ENCODE results near the gene DPYD.
A peak's percentile ranks its signal among the peaks of the same experiment; 100 is the strongest.

Gene DPYD

GRCh38 chr1:97849345-97850340 is 71.2 kb downstream of the DPYD start:
- DNase-seq: no peak

GRCh38 chr1:97845805-97846204 is 75.0 kb downstream of the DPYD start:
- Mint-ChIP-seq H3K27me3 (no peaks in the 10 kb centered on the region), H3K27ac (no peak overlapping the region), H3K9me3 (no peaks in the 10 kb centered on the region), H3K36me3 (ENCODE audit: insufficient read depth) (no peaks in the 10 kb centered on the region), H3K4me1 (ENCODE audit: low read depth in 2 of 2) (peaks cover 6 to 18% of the 10 kb centered on the region in 2 donors), H3K4me3 (no peak overlapping the region)
- ATAC-seq (replicated peaks) (no peak), DNase-seq (no peak)

More at GRCh38 chr1:97849345-97850340, 71.2 kb downstream of the DPYD start:
- H3K9me3 Mint-ChIP-seq: no peaks in the 10 kb centered on the region
- ATAC-seq (replicated peaks): no peak
- peak overlapping the region in 1 of 2 donors; percentile 59 for H3K27ac Mint-ChIP-seq
- H3K4me1 Mint-ChIP-seq (ENCODE audit: low read depth in 2 of 2): peaks cover 9 to 22% of the 10 kb centered on the region in 2 donors
- H3K36me3 Mint-ChIP-seq (ENCODE audit: insufficient read depth): peaks cover 3% of the 10 kb centered on the region
- no peak overlapping the region for H3K4me3 Mint-ChIP-seq
- no peaks in the 10 kb centered on the region for H3K27me3 Mint-ChIP-seq

GRCh38 chr1:97844552-97845089 is 76.2 kb downstream of the DPYD start:
- DNase-seq (no peak), ATAC-seq (replicated peaks) (no peak)
- Mint-ChIP-seq H3K4me1 (ENCODE audit: low read depth in 2 of 2) (peaks cover 3 to 9% of the 10 kb centered on the region in 2 donors), H3K4me3 (no peak overlapping the region), H3K36me3 (ENCODE audit: insufficient read depth) (no peaks in the 10 kb centered on the region), H3K27ac (no peak overlapping the region), H3K9me3 (no peaks in the 10 kb centered on the region), H3K27me3 (no peaks in the 10 kb centered on the region)

GRCh38 chr1:97841338-97841737 is 79.5 kb downstream of the DPYD start:
- H3K27me3 Mint-ChIP-seq: no peaks in the 10 kb centered on the region
- H3K27ac Mint-ChIP-seq: no peak overlapping the region
- no peak overlapping the region for H3K4me3 Mint-ChIP-seq
- no peak for DNase-seq
- ATAC-seq (replicated peaks): no peak
- no peaks in the 10 kb centered on the region for H3K9me3 Mint-ChIP-seq
- no peaks in the 10 kb centered on the region for H3K36me3 Mint-ChIP-seq (ENCODE audit: insufficient read depth)
- peaks cover 1 to 6% of the 10 kb centered on the region in 2 donors for H3K4me1 Mint-ChIP-seq (ENCODE audit: low read depth in 2 of 2)

- H3K27me3 Mint-ChIP-seq: no peaks in the 10 kb centered on the region
- H3K27ac Mint-ChIP-seq: no peak overlapping the region
- H3K4me3 Mint-ChIP-seq: no peak overlapping the region
- DNase-seq: no peak
- H3K9me3 Mint-ChIP-seq: no peaks in the 10 kb centered on the region
- H3K4me1 Mint-ChIP-seq (ENCODE audit: low read depth in 2 of 2): peaks cover 0 to 3% of the 10 kb centered on the region in 2 donors
- ATAC-seq (replicated peaks): no peak
- no peaks in the 10 kb centered on the region for H3K36me3 Mint-ChIP-seq (ENCODE audit: insufficient read depth)
Observed at GRCh38 chr1:97837161-97837560, 83.7 kb downstream of the DPYD start.

- Mint-ChIP-seq H3K9me3 (no peaks in the 10 kb centered on the region), H3K27ac (no peak overlapping the region)
- no peak for ATAC-seq (replicated peaks)
Observed at GRCh38 chr1:97834899-97835298, 85.9 kb downstream of the DPYD start.

GRCh38 chr1:97833881-97834280 is 87.0 kb downstream of the DPYD start:
- Mint-ChIP-seq H3K27me3 (no peaks in the 10 kb centered on the region), H3K4me3 (no peak overlapping the region), H3K4me1 (ENCODE audit: low read depth in 2 of 2) (peaks cover 0 to 11% of the 10 kb centered on the region in 2 donors), H3K36me3 (ENCODE audit: insufficient read depth) (peaks cover 3% of the 10 kb centered on the region), H3K9me3 (no peaks in the 10 kb centered on the region), H3K27ac (no peak overlapping the region)
- no peak for ATAC-seq (replicated peaks)
- DNase-seq: no peak

More at GRCh38 chr1:97834899-97835298, 85.9 kb downstream of the DPYD start:
- H3K36me3 Mint-ChIP-seq (ENCODE audit: insufficient read depth): peaks cover 3% of the 10 kb centered on the region
- no peaks in the 10 kb centered on the region for H3K27me3 Mint-ChIP-seq
- H3K4me1 Mint-ChIP-seq (ENCODE audit: low read depth in 2 of 2): peaks cover 0 to 11% of the 10 kb centered on the region in 2 donors
- no peak overlapping the region for H3K4me3 Mint-ChIP-seq
- DNase-seq: no peak

GRCh38 chr1:97832481-97832880 is 88.4 kb downstream of the DPYD start:
- peaks cover 6% of the 10 kb centered on the region for H3K36me3 Mint-ChIP-seq (ENCODE audit: insufficient read depth)
- H3K4me3 Mint-ChIP-seq: no peak overlapping the region
- no peak for DNase-seq
- no peak for ATAC-seq (replicated peaks)
- H3K27me3 Mint-ChIP-seq: no peaks in the 10 kb centered on the region
- peak overlapping the region in 1 of 2 donors; percentile 23 for H3K27ac Mint-ChIP-seq
- H3K9me3 Mint-ChIP-seq: no peaks in the 10 kb centered on the region
- H3K4me1 Mint-ChIP-seq (ENCODE audit: low read depth in 2 of 2): peaks cover 0 to 11% of the 10 kb centered on the region in 2 donors

- Mint-ChIP-seq H3K36me3 (ENCODE audit: insufficient read depth) (peaks cover 9% of the 10 kb centered on the region), H3K4me1 (ENCODE audit: low read depth in 2 of 2) (peaks cover 0 to 14% of the 10 kb centered on the region in 2 donors), H3K27me3 (no peaks in the 10 kb centered on the region), H3K9me3 (no peaks in the 10 kb centered on the region), H3K4me3 (no peak overlapping the region), H3K27ac (no peak overlapping the region)
- ATAC-seq (replicated peaks) (no peak), DNase-seq (no peak)
Observed at GRCh38 chr1:97827887-97828286, 92.9 kb downstream of the DPYD start.

GRCh38 chr1:97826820-97827219 is 94.0 kb downstream of the DPYD start:
- peaks cover 9% of the 10 kb centered on the region for H3K36me3 Mint-ChIP-seq (ENCODE audit: insufficient read depth)
- ATAC-seq (replicated peaks): no peak

GRCh38 chr1:97824624-97825023 is 96.2 kb downstream of the DPYD start:
- Mint-ChIP-seq H3K4me1 (ENCODE audit: low read depth in 2 of 2) (peaks cover 0 to 6% of the 10 kb centered on the region in 2 donors), H3K27me3 (no peaks in the 10 kb centered on the region), H3K27ac (no peak overlapping the region), H3K36me3 (ENCODE audit: insufficient read depth) (peaks cover 6% of the 10 kb centered on the region), H3K4me3 (no peak overlapping the region), H3K9me3 (no peaks in the 10 kb centered on the region)
- no peak for ATAC-seq (replicated peaks)
- no peak for DNase-seq

More at GRCh38 chr1:97826820-97827219, 94.0 kb downstream of the DPYD start:
- H3K27ac Mint-ChIP-seq: no peak overlapping the region
- no peaks in the 10 kb centered on the region for H3K27me3 Mint-ChIP-seq
- no peak for DNase-seq
- no peak overlapping the region for H3K4me3 Mint-ChIP-seq
- no peaks in the 10 kb centered on the region for H3K9me3 Mint-ChIP-seq
- peaks cover 0 to 14% of the 10 kb centered on the region in 2 donors for H3K4me1 Mint-ChIP-seq (ENCODE audit: low read depth in 2 of 2)

- H3K36me3 Mint-ChIP-seq (ENCODE audit: insufficient read depth): peaks cover 6% of the 10 kb centered on the region
- H3K9me3 Mint-ChIP-seq: no peaks in the 10 kb centered on the region
- DNase-seq (no peak), ATAC-seq (replicated peaks) (no peak)
- H3K4me1 Mint-ChIP-seq (ENCODE audit: low read depth in 2 of 2): peaks cover 0 to 6% of the 10 kb centered on the region in 2 donors
- no peak overlapping the region for H3K4me3 Mint-ChIP-seq
- H3K27ac Mint-ChIP-seq: no peak overlapping the region
- no peaks in the 10 kb centered on the region for H3K27me3 Mint-ChIP-seq
Observed at GRCh38 chr1:97824200-97824599, 96.6 kb downstream of the DPYD start.

GRCh38 chr1:97820470-97821188 is 100.2 kb downstream of the DPYD start:
- DNase-seq (no peak), ATAC-seq (replicated peaks) (no peak)
- no peak overlapping the region for H3K4me3 Mint-ChIP-seq
- peak overlapping the region in 1 of 2 donors; percentile 13 for H3K27ac Mint-ChIP-seq
- no peaks in the 10 kb centered on the region for H3K27me3 Mint-ChIP-seq
- peaks cover 3% of the 10 kb centered on the region for H3K36me3 Mint-ChIP-seq (ENCODE audit: insufficient read depth)
- peaks cover 0 to 6% of the 10 kb centered on the region in 2 donors for H3K4me1 Mint-ChIP-seq (ENCODE audit: low read depth in 2 of 2)
- H3K9me3 Mint-ChIP-seq: no peaks in the 10 kb centered on the region
